ENCODE data around the gene MGAT5.

MGAT5 gene

DNA sequence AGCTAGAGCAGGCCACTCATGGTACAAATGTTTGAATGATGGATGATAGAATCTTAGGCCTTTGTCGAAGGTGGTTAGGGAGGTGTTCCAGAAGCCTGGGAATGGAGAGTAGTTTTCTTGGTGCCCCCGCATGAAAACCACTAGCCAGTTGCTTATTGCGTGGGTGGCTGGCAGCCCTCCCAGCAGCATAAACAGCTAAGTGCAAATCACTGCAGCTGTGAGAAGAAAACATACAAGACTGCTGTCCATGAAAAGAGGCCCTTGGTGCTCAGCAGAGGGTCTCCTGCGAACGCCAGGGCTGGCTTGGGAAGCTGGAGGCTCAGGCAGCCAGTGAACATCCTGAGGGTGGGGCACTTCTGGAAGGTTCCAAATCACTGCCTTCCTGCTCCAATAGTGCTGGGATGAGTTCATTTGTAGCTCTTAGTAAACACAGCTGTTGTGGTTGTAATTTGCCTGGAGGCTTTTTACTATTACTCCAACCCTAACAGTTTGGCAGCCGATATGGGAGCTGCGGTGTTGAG, 118.8 kb downstream of the MGAT5 start:
- no peak for DNase-seq

DNA sequence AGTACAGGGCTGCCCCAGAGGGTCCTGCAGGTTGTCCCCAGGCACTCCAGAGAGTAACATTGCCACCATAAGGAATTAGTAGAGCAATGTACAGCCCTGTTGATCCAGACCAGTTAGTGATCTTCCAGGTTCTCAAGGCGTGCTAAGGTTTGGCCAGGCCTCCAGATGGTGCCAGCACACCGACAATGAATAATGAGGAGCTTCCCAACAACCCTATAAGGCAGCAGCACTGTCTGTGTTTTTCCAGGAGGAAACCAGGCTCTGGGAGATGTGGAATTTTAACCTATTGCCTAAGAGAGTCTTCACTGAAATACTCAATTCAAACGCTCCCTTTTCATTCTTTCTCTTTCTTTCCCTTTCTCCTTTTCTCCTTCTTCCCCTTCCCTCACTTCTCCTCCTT, 122.1 kb downstream of the MGAT5 start:
- no peak for DNase-seq

DNA sequence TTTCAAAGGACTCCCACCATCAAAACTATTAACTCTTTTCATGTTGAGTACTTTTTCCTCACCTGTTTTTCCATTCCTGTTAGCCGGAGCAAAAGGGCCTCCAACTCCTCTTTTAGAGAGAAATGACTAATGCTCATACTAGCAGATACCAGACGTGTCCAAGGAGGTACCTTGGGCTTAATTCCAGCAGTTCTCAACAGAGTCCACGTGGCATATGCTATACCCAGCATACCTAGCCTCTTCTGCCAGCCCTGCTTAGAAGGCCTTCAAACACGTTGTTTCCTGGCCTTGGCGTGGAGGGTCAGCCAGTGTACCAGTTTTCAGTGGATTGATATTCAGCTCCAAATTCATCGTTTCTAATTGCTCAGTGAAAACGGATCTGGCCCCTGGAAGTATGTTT, 123.9 kb downstream of the MGAT5 start:
- no peak for DNase-seq

GRCh38 chr2:134379293-134379692, 125.4 kb downstream of the MGAT5 start:
- DNase-seq, result no peak

DNA sequence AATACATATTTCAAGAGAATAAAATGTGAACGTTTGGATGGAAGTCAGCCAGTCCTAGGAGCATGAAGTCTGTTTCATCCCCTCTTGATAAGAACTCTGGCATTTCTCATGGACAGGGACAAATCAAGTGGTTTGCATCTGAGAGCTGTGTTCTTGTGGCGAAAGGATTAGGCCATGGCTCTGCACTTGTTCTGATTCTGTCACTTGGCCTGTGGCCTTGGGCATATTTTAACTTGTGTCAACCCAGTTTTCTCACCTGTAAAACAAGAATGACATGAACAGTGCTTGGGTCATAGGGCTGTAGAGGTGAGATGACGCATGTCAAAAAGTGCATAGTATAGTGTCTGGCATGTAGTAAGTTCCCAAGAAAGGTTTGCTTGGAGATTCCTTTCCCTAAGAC, 125.8 kb downstream of the MGAT5 start:
- no peak for DNase-seq

GRCh38 chr2:134381141-134381540, 127.3 kb downstream of the MGAT5 start:
- DNase-seq, result no peak

DNA sequence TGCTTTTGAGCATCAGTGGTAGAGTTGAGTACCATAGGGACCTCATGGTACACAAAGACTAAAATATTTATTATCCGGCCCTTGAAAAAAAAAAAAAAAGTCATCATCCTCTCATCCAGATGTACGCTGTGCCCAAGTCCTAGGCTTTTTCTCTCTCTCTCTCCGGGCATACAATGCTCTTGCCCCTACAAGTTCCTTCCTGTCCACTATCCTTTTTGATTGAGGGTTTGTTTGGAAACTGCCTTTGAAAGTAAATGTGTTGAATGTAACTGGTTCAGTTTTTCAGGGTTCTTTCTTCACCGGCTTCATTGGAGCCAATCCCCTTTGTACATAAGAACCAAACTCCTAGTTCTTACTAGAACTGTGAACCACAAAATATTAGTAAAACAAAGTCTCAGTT, 130.3 kb downstream of the MGAT5 start:
- no peak for DNase-seq

DNA sequence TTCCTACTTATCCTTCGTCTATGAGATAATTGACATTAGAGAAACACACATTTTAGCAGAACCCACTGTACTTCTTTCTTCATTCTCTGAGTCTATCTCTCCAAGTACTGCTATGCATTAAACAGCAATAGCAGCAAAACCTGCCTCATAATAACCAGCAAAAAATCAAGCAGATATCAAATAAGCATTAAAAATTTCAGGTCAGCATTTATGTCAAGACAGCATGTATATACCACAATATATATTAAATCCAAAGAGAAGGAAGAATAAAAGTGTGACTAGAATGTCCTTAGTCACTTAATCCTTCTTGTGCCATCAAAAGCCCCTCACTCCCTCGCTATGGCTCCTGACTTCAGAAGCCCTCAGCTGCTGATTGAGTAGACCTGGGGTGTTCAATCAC, 131.3 kb downstream of the MGAT5 start:
- DNase-seq, result no peak

DNA sequence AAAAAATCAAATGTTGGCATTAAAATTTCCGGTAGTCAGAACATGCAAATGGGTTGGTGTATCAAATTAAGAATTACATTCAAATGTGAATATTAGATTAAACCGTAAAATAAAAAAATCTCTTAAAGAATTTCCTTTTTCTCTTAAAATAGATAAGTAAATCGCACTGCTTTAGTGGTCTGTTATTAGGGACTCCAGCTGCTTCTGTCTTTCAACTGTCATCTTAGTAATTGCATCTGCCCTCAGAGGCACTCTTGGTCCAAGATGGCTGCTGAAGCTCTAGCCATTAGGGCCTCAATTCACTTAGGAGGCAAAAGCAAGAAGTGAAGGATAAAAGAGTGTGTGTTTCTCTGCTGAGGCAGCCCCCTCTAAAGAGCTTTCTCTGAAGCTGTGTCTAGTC, 132.4 kb downstream of the MGAT5 start:
- DNase-seq, result no peak

DNA sequence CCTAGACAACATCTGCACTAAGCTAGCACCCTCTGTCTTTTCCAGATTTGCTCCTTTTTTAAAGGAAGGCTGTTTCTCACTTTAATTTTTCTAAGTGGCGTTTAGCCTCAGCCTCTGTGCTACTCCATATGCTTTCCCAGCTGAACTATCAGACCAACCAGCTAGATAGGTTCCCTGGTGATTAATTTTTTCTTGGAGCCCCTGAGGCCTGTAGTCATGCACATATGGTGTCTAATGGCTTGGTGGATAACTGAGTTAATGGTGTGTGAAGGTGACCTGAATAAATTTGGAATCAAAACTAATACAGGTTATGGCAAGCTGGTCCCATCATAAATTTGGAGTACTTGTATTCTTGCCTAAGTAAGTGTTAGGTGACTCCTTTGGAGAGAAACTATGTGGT, 135.5 kb downstream of the MGAT5 start:
- DNase-seq, result no peak

DNA sequence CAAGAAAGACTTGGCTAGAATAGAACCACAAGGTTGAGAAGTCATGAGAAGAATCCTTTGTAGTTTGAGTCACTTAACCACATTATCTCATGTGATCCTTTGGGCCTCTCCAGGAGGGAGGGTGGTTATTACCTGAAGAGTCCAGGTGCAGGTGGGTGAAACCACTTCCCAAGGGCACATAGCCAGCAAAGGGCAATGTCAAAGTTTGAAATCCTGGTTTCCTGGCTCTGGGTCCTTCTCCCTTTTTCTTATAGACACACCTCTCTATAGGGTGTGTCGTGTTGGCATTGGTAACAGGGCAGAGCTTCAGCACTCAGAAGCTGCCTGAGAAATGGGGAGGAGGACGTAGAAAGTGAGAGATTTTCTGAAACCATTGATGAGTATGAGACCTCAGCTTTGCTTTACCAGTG, 137.9 kb downstream of the MGAT5 start:
- no peak for DNase-seq

GRCh38 chr2:134392442-134393074, 138.7 kb downstream of the MGAT5 start:
- DNase-seq, result no peak

DNA sequence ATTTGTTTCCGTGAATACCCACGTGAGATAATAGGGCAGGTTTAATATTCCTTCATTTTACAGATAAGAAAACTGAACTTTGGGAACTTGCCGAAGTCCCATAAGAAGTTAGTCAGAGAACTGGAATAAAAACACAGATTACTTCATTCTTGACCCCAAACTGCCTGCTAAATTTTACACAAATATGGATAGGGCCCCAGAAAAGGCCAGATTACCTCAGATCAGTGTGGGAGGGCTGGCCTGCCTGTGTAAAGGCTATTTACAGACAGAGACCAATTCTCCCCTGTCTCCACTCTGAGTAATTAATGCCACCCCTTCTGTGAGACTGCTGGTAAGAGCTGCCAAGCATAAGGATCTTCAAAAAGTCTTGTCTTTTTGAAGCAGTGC, 139.2 kb downstream of the MGAT5 start:
- no peak for DNase-seq

DNA sequence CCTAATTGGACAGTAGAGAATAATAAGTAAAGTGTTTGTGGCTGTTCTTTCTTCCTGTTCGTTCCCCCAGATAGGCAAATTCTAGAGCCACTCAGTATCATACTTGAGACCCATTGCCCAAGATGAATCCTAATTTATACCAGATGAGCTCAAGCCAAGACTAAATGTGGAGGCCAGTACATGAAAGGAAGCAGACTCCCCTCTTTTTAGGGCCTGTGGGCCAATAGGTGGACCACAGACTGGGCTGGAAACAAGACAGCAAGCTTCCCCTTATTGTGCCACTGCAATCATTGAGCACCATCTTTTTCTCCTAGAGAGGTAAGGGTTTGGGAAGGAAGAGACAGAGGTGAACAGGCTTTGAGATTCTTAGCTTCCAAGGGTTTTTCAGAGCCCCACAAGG, 141.9 kb downstream of the MGAT5 start:
- no peak for DNase-seq

DNA sequence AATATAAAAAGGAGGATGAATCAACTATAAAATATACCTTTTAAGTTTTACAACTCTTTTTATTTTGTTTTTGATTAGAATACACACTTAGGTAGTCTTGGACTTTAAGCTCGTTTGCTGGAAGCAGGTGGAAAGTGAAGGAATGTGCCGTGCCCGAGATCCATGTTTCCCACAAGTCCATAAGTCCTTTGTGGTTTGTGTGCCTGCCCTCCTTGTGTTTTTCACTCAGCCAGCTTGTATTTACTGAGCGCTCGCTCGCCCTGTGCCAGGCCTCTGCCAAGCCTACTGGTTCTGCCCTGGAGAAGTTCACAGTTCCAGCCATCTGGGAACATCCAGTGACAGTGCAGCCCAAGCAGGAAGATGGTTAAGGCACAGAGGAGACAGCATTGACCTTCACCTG, 142.6 kb downstream of the MGAT5 start:
- no peak for DNase-seq

DNA sequence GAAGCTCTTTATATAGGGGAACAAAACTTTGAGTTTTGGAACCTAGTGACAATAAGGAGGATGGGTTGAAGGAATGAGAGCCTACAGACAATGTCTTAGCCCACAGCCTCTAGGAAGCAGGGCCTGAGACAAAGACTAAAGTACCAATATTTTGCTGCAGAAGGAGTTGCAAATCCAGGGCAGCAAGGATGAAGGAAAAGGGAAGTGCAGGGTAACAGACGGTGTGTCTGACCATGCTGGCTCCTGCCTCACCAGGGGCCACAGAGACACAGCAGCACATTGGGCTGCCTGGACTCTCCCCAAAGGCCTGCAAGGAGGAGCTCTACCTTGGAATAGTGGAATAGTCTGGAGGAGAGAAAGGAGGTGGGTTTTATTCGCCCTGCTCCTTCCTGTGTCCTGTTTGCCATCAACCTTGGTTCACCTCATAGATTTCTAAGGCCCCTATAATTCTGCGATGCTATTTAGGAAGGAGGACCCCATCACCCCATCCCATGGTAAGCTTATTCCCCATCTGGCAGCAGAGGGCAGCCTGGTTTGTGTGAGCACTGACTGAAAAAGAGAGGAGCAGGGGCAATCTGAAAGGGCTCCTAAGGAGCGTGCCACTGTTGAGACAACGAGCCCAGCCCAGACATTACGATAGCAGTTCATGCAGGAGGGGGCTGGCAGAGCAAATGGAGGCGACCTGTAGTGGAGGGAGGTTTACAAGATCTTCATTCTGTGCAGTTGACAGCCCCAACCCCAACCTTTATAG, 143.4 kb downstream of the MGAT5 start:
- DNase-seq, result no peak

GRCh38 chr2:134398300-134398699, 144.4 kb downstream of the MGAT5 start:
- DNase-seq, result no peak

DNA sequence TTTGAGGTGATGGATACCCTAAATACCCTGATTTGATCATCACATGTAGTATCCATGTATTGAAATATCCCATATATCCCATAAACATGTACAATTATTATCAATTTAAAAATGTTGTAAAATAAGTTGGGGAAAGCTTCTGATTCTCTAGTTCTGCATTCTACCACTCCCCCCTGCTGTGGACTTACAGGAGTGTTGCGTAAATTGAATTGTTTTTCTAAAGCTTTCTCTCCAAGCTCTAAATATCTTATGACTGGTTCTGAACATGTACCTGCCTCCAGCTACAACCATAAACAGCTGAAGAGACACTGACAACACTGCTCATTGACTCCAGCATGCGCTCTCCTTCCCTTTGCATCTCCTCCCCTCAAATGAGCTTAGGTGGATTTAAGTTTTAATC, 145.2 kb downstream of the MGAT5 start:
- DNase-seq, result no peak

- no peak for DNase-seq
Observed at GRCh38 chr2:134401081-134401497, 147.2 kb downstream of the MGAT5 start.

GRCh38 chr2:134401789-134402188, 147.9 kb downstream of the MGAT5 start:
- no peak for DNase-seq

GRCh38 chr2:134402410-134402809, 148.5 kb downstream of the MGAT5 start:
- DNase-seq, result no peak

DNA sequence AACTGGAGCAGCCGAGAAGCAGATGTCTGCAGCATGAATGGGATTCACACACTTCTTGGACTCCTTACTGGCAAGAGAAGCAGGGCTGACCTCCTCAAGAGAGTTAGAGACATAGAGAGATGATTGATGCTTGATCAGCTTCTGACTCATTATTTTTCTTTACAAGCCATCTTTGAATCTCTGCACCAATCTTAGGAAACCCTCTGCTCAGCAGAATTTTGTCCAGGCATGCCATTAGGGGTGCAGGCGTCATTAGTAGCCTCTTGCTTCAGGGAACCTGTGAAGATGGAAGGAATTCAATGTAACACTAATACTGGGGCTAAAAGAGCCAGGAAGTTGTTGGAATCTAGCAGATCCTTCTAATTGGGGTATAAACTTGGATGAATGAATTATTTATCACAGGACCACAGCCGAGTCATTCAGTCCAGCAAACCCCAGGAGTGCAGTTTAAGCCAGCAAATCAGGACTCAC, 151.8 kb downstream of the MGAT5 start:
- DNase-seq, result no peak

DNA sequence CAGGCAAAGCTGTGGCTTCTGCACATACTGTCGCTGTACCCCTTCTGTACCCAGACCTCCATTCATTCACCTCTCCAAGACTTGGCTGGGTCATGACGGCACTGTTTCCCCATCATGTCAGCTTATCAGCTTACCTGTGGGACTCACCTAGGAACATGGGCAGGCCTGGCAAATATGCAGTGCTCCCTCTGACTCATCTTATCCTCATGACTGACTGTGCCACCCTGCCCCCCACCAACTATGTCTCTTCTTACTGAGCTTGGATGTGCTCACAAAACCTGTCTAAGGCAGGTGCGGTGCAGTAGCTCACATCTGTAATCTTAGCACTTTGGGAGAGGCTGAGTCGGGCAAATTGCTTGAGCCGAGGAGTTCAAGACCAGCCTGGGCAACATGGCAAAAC, 152.4 kb downstream of the MGAT5 start:
- DNase-seq, result no peak

GRCh38 chr2:134406736-134407135, 152.9 kb downstream of the MGAT5 start:
- DNase-seq, result no peak

Measured in GOT3 (cell line).